CD14-positive monocyte (primary cell): Measurements from ENCODE around the gene KLHL25. TPM values are rescaled to one million over a fixed set of nuclear protein-coding genes. Genes with fewer than 3 reads are reported as not detected.

ENCODE experiments used
- DNase-seq, 3 donors: peaks; one replicate each; pipeline ENCODE4 v3.0.0-alpha.2; 2011 to 2022
- H2AFZ ChIP-seq: 2 replicates; pipeline ENCODE4 v1.6.0; 2012; ENCODE audit warnings: mild to moderate bottlenecking, low read depth, low read length, inconsistent platforms; ENCODE audit not compliant: insufficient read depth, poor library complexity, severe bottlenecking
- H3K27ac ChIP-seq, 2 donors: 1 replicate in 1 of 2; 2 replicates in 1 of 2; pipeline ENCODE4 v1.5.1; 2012 to 2013; ENCODE audit warnings: low read length in 2 of 2, control low read depth in 1 of 2, inconsistent platforms in 1 of 2, low read depth in 1 of 2, mild to moderate bottlenecking in 1 of 2
- H3K27me3 ChIP-seq, 2 donors: one replicate each; pipeline versions ENCODE4 v1.6.0 to v1.6.1; 2011 to 2013; ENCODE audit warnings: low read length in 2 of 2; ENCODE audit not compliant: control insufficient read depth in 2 of 2, insufficient read depth in 2 of 2
- H3K36me3 ChIP-seq, 2 donors: replicated peaks in 1 of 2; 1 replicate in 1 of 2; 2 replicates in 1 of 2; pipeline versions ENCODE4 v1.5.1 to v1.6.1; 2012 to 2013; ENCODE audit warnings: low read length in 2 of 2, control low read depth in 1 of 2, inconsistent platforms in 1 of 2, mild to moderate bottlenecking in 1 of 2; ENCODE audit not compliant: insufficient read depth in 2 of 2, control insufficient read depth in 1 of 2
- H3K4me1 ChIP-seq, 2 donors: 1 replicate in 1 of 2; 2 replicates in 1 of 2; pipeline versions ENCODE4 v1.5.1 to v1.6.1; 2012 to 2013; ENCODE audit warnings: low read length in 2 of 2, control low read depth in 1 of 2, inconsistent platforms in 1 of 2, mild to moderate bottlenecking in 1 of 2, moderate library complexity in 1 of 2; ENCODE audit not compliant: insufficient read depth in 2 of 2, control insufficient read depth in 1 of 2
- H3K4me2 ChIP-seq: replicated peaks from 2 replicates; pipeline ENCODE3; 2012; ENCODE audit warnings: low read length, moderate library complexity, mild to moderate bottlenecking; ENCODE audit not compliant: poor library complexity, severe bottlenecking; ENCODE audit errors: extremely low read depth
- H3K4me3 ChIP-seq, 3 experiments: fragments of 200-600 bp in 1 of 3; sonication (generic) in 1 of 3; replicated peaks in 1 of 3; 1 replicate in 2 of 3; 2 replicates in 1 of 3; pipeline ENCODE4 v1.5.1; 2011 to 2013; ENCODE audit warnings: low read length in 3 of 3, mild to moderate bottlenecking in 3 of 3, control low read depth in 2 of 3, low read depth in 2 of 3, inconsistent platforms in 1 of 3, moderate library complexity in 1 of 3
- H3K79me2 ChIP-seq: 2 replicates; pipeline ENCODE4 v1.6.0; 2012; ENCODE audit warnings: mild to moderate bottlenecking, control low read depth, inconsistent platforms, low read length, moderate library complexity; ENCODE audit not compliant: insufficient read depth
- H3K9ac ChIP-seq: 2 replicates; pipeline ENCODE4 v1.6.0; 2017; ENCODE audit warnings: low read length, mild to moderate bottlenecking; ENCODE audit not compliant: insufficient read depth, poor library complexity, severe bottlenecking
- H3K9me3 ChIP-seq, 2 donors: replicated peaks in 1 of 2; 1 replicate in 1 of 2; 2 replicates in 1 of 2; pipeline versions ENCODE4 v1.5.1 to v1.6.1; 2012 to 2013; ENCODE audit warnings: low read length in 2 of 2, control low read depth in 1 of 2; ENCODE audit not compliant: control insufficient read depth in 1 of 2, insufficient read depth in 1 of 2
- H4K20me1 ChIP-seq: 2 replicates; pipeline ENCODE4 v1.6.0; 2012; ENCODE audit warnings: mild to moderate bottlenecking, low read length, control low read depth, moderate library complexity; ENCODE audit not compliant: insufficient read depth
- H3K27ac Mint-ChIP-seq, 7 donors: one replicate each; pipeline ENCODE4 v1.8.0; 2020; ENCODE audit warnings: mild to moderate bottlenecking in 7 of 7, mixed read lengths in 7 of 7, moderate library complexity in 6 of 7, inconsistent platforms in 2 of 7
- H3K27me3 Mint-ChIP-seq, 3 donors: one replicate each; pipeline ENCODE4 v1.8.0; 2021 to 2022; ENCODE audit warnings: low read depth in 3 of 3, mild to moderate bottlenecking in 3 of 3, mixed read lengths in 3 of 3, moderate library complexity in 3 of 3, inconsistent platforms in 1 of 3
- H3K36me3 Mint-ChIP-seq, 2 donors: one replicate each; pipeline ENCODE4 v1.8.0; 2020; ENCODE audit warnings: mixed read lengths in 2 of 2, inconsistent platforms in 1 of 2, mild to moderate bottlenecking in 1 of 2
- H3K4me1 Mint-ChIP-seq: one replicate; pipeline ENCODE4 v1.8.0; 2020; ENCODE audit warnings: mild to moderate bottlenecking, mixed read lengths
- H3K4me3 Mint-ChIP-seq, 2 donors: one replicate each; pipeline ENCODE4 v1.8.0; 2020; ENCODE audit warnings: mild to moderate bottlenecking in 2 of 2, mixed read lengths in 2 of 2, moderate library complexity in 1 of 2
- H3K9me3 Mint-ChIP-seq, 7 donors: one replicate each; pipeline ENCODE4 v1.8.0; 2020 to 2022; ENCODE audit warnings: mixed read lengths in 7 of 7, mild to moderate bottlenecking in 6 of 7, moderate library complexity in 6 of 7, inconsistent platforms in 2 of 7
- CTCF ChIP-seq: fragments of 200-600 bp; IDR thresholded peaks from one replicate; pipeline ENCODE4 v1.8.0; 2022; ENCODE audit warnings: antibody characterized with exemption, mild to moderate bottlenecking
- WGBS: methylation state at CpG from one replicate; pipeline ENCODE4 v1.1.5; 2013; ENCODE audit warnings: missing lambda C conversion rate; ENCODE audit not compliant: insufficient coverage; 5-methylcytosine and 5-hydroxymethylcytosine counted together
- intact Hi-C, 2 donors: fragments of 100-400 bp; cut with micrococcal nuclease; formaldehyde crosslinking; loops; one replicate each; pipeline versions ENCODE4 v1.15.0 to v1.15.1; 2023
- polyA plus RNA-seq, 3 donors: library from polyadenylated mRNA; depleted of rRNA in 1 of 3; unstranded in 2 of 3; stranded (reverse) in 1 of 3; fragments of 300-500 nt in 2 of 3; fragments of >200 nt in 1 of 3; fragmentation: Illumina TruSeq in 2 of 3; gene quantifications; 1 replicate in 2 of 3; 2 replicates in 1 of 3; pipeline ENCODE4 v1.2.3, GENCODE V29; 2012 to 2021

KLHL25 gene
- polyA plus RNA-seq, 3 donors = 0.27 to 0.60 (median 0.40) TPM

GRCh38 chr15:85745023-85745422, 49.7 kb downstream of the KLHL25 start:
- H3K36me3 Mint-ChIP-seq = peaks cover 87 to 97% of the 10 kb centered on the region in 2 donors
- TF ChIP-seq CTCF = no peak
- Histone ChIP-seq H2AFZ (no peak overlapping the region), H3K9ac (no peak overlapping the region), H3K27me3 (no peaks in the 10 kb centered on the region), H3K79me2 (no peaks in the 10 kb centered on the region), H3K4me1 (no peaks in the 10 kb centered on the region), H3K4me3 (no peak overlapping the region), H3K36me3 (peaks cover 88 to 96% of the 10 kb centered on the region in 2 donors), H4K20me1 (peaks cover 100% of the 10 kb centered on the region), H3K9me3 (no peaks in the 10 kb centered on the region), H3K27ac (no peak overlapping the region), H3K4me2 (no peak overlapping the region)
- no peak overlapping the region for H3K4me3 Mint-ChIP-seq
- H3K27ac Mint-ChIP-seq = peak overlapping the region in 3 of 7 donors; percentile 13 to 64 (median 58)
- intact Hi-C loops = no loop called here
- 96% methylated on average over 5 of the region's 12 CpGs for WGBS
- H3K27me3 Mint-ChIP-seq = no peaks in the 10 kb centered on the region
- DNase-seq = no peak
- no peaks in the 10 kb centered on the region for H3K4me1 Mint-ChIP-seq
- H3K9me3 Mint-ChIP-seq = peaks cover 0 to 2% (median 0%) of the 10 kb centered on the region in 7 donors

DNA sequence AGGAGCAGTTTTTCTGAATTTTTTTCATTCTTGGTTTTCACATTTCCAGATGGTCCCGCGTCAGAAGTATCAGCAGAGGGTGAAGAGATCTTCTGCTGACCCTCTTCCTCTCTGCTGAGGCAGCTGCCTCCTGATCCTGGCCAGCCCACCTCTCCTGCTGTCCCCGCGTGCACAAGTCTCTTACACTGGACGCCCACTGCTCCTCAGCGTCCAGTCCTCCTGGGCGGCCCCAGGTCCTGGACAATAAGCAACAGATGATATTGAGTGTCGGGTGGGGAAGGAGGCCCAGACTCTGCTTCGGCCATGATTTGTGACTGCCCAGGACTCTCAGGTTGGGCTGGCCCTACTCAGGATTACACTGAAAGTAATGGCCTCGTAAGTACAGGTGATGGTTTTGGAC, 50.1 kb downstream of the KLHL25 start:
- no peak overlapping the region for H3K27ac ChIP-seq
- H3K4me1 ChIP-seq = no peaks in the 10 kb centered on the region
- peaks cover 100% of the 10 kb centered on the region for H4K20me1 ChIP-seq
- TF ChIP-seq CTCF = no peak
- Mint-ChIP-seq H3K9me3 (peaks cover 0 to 2% (median 0%) of the 10 kb centered on the region in 7 donors), H3K4me3 (no peak overlapping the region), H3K36me3 (peaks cover 91 to 99% of the 10 kb centered on the region in 2 donors), H3K27me3 (no peaks in the 10 kb centered on the region), H3K27ac (peak overlapping the region in 3 of 7 donors; percentile 13 to 64 (median 21)), H3K4me1 (no peaks in the 10 kb centered on the region)
- H2AFZ ChIP-seq = no peak overlapping the region
- DNase-seq = no peak
- H3K9ac ChIP-seq = no peak overlapping the region
- H3K27me3 ChIP-seq = no peaks in the 10 kb centered on the region
- H3K4me3 ChIP-seq = no peak overlapping the region
- 99% methylated on average over 9 of the region's 10 CpGs for WGBS
- intact Hi-C loops = no loop called here
- H3K79me2 ChIP-seq = no peaks in the 10 kb centered on the region
- H3K36me3 ChIP-seq = peaks cover 93 to 100% of the 10 kb centered on the region in 2 donors
- no peak overlapping the region for H3K4me2 ChIP-seq
- no peaks in the 10 kb centered on the region for H3K9me3 ChIP-seq
